ENCODE results near the gene SLC37A3. TPM values are rescaled to one million over a fixed set of nuclear protein-coding genes. Genes with fewer than 3 reads are reported as not detected.

Gene SLC37A3
- total and polyA plus RNA-seq, 8 donors, result 36.2 to 58.5 (median 51.2) TPM

DNA sequence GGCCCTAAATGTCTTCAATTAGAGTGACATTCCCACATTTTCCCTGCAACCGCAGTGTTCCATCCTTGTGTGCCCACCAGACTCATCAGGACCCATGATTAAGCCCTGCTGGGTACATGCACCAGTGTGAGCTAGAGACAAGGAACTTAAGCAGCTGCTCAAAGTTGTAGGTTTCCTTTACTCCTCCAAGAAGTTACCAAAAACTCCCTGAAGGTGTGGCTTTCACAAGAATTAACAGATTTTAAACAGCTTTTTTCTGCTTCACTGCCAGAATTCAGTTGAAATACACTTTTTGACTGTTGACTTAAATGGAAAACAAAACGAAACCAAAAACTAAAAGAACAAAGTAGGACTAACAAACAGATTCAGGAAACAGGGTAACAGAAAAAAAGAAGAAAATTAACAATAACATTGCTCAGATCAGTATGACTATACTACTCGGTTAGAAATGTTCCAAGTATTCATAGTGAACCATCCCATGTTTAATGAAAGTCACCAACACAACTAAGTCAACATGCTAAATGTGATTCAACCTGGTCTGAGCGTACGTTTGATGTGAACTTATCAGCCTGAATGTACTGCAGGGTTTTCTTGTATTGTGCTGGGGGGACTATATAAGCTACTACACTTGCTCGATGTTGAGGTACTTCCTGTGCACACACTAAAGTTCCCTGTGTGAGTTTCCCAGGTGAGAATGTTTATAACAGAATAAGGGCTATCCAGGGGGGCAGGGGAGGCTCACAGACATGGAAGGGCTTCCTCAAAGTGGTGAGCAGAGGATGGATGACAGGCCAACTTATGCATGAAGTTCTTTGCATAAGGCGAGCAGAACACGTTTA, 22.2 kb downstream of the SLC37A3 start:
- H3K4me1 ChIP-seq, result no peaks in the 10 kb centered on the region
- no peak for TF ChIP-seq CTCF (IDR thresholded peaks at IDR 0.05)
- ATAC-seq (no peak), DNase-seq (no peak)
- no peaks in the 10 kb centered on the region for H3K27me3 ChIP-seq
- no peak overlapping the region for H3K4me3 ChIP-seq
- H3K27ac ChIP-seq, result peak overlapping the region in 1 of 2 donors; percentile 19
- no peaks in the 10 kb centered on the region for H3K9me3 ChIP-seq
- peaks cover 0 to 63% of the 10 kb centered on the region in 2 donors for H3K36me3 ChIP-seq
- intact Hi-C loops (cut with DNase I), result no loop called here

DNA sequence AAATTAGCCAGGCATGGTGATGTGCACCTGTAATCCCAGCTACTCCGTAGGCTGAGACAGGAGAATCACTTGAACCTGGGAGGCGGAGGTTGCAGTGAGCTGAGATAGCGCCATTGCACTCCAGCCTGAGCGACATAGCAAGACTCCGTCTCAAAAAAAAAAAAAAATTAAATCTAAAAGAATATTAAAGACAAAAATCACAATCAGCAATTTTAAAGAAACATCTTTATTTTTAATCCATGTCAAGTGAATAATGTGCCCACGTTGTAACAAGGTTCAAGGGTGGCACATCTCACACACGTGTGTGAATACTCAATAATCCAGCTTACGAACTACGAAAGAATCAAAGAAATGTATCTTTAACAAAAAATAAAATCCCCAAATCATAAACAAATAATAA, 23.0 kb downstream of the SLC37A3 start:
- intact Hi-C loops (cut with DNase I), result no loop called here
- no peak for ATAC-seq
- Histone ChIP-seq H3K4me1 (no peaks in the 10 kb centered on the region), H3K9me3 (no peaks in the 10 kb centered on the region), H3K27ac (peak overlapping the region in 1 of 2 donors; percentile 19), H3K4me3 (no peak overlapping the region), H3K27me3 (no peaks in the 10 kb centered on the region), H3K36me3 (peaks cover 0 to 60% of the 10 kb centered on the region in 2 donors)
- no peak for TF ChIP-seq CTCF (IDR thresholded peaks at IDR 0.05)
- DNase-seq, result no peak

DNA sequence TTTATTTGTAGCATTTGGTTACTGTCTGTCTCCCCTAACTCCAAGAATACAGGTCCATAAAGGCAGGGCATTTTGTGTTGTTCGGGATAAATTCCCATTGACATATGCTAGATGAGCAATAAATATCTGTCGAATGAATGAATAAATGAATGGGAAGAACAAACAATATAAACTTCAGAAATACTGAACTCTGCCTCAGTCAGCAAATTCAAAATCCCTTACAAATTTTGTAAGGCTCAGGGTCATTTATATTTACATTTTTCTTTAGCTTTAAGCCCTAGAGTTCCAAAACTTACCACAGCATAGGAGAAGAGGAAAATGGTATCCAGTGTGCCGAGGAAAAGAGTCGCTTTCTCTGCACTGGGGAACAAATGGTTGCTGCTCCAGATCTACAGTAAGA, 29.0 kb downstream of the SLC37A3 start:
- H3K27ac ChIP-seq, result no peak overlapping the region
- no peak overlapping the region for H3K4me3 ChIP-seq
- DNase-seq (no peak), ATAC-seq (no peak)
- H3K4me1 ChIP-seq, result no peaks in the 10 kb centered on the region
- intact Hi-C loops (cut with DNase I), result no loop called here
- no peaks in the 10 kb centered on the region for H3K9me3 ChIP-seq
- peaks cover 0 to 67% of the 10 kb centered on the region in 2 donors for H3K36me3 ChIP-seq
- no peak for TF ChIP-seq CTCF (IDR thresholded peaks at IDR 0.05)
- no peaks in the 10 kb centered on the region for H3K27me3 ChIP-seq

DNA sequence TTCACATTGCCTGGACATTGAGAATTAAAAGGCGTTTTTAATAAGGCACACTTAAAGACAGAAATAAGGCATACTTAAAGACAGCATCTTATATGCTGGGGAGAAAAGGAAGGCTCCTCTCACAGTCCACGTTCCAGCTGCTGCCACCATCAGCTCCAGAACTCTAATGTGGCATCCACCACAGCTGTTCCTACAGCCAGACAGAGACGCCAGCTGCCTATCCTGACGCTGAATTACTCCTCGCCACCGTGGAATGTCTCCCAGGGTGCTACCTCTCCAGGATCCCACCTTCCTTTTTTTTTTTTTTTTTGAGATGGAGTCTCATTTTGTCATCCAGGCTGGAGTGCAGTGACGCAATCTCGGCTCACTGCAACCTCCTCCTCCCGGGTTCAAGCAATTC, 30.8 kb downstream of the SLC37A3 start:
- intact Hi-C loops (cut with DNase I), result no loop called here
- H3K4me1 ChIP-seq, result no peaks in the 10 kb centered on the region
- TF ChIP-seq CTCF (IDR thresholded peaks at IDR 0.05), result no peak

GRCh38 chr7:140364819-140365218, 33.5 kb downstream of the SLC37A3 start:
- ATAC-seq (no peak), DNase-seq (no peak)
- TF ChIP-seq CTCF (IDR thresholded peaks at IDR 0.05), result no peak
- Histone ChIP-seq H3K4me1 (no peaks in the 10 kb centered on the region), H3K27ac (no peak overlapping the region), H3K27me3 (no peaks in the 10 kb centered on the region), H3K36me3 (peaks cover 0 to 59% of the 10 kb centered on the region in 2 donors), H3K4me3 (no peak overlapping the region), H3K9me3 (no peaks in the 10 kb centered on the region)
- intact Hi-C loops (cut with DNase I), result no loop called here

More for the DNA sequence above, 30.8 kb downstream of the SLC37A3 start:
- no peaks in the 10 kb centered on the region for H3K27me3 ChIP-seq
- no peak overlapping the region for H3K27ac ChIP-seq
- no peaks in the 10 kb centered on the region for H3K9me3 ChIP-seq
- DNase-seq (no peak), ATAC-seq (no peak)
- peaks cover 0 to 63% of the 10 kb centered on the region in 2 donors for H3K36me3 ChIP-seq
- H3K4me3 ChIP-seq, result no peak overlapping the region
